Neural progenitor cell (in vitro differentiated cells): Measurements from ENCODE around the gene CLEC20A. TPM values are rescaled to one million over a fixed set of nuclear protein-coding genes. Genes with fewer than 3 reads are reported as not detected.
A peak's percentile ranks its signal among the peaks of the same experiment; 100 is the strongest.

Source experiments
- DNase-seq: peaks from one replicate; pipeline ENCODE4 v3.0.0-alpha.2; 2016; ENCODE audit warnings: low spot score
- H2AFZ ChIP-seq: fragments of 200-600 bp; sonication (generic); replicated peaks from 2 replicates; pipeline ENCODE4 v1.6.1; 2016; ENCODE audit warnings: antibody characterized with exemption
- H3F3A ChIP-seq: fragments of 200-600 bp; sonication (generic); 2 replicates; pipeline ENCODE4 v1.6.1; 2016; ENCODE audit warnings: antibody characterized with exemption, low read depth
- H3K27ac ChIP-seq: fragments of 200-600 bp; sonication (generic); 2 replicates; pipeline ENCODE4 v1.5.1; 2016; ENCODE audit warnings: mild to moderate bottlenecking
- H3K27me3 ChIP-seq: fragments of 200-600 bp; sonication (generic); 2 replicates; pipeline ENCODE4 v1.6.1; 2016; ENCODE audit warnings: mild to moderate bottlenecking, moderate library complexity
- H3K36me3 ChIP-seq: fragments of 200-600 bp; sonication (generic); 2 replicates; pipeline ENCODE4 v1.5.1; 2016
- H3K4me1 ChIP-seq: fragments of 200-600 bp; sonication (generic); 2 replicates; pipeline ENCODE4 v1.6.1; 2016; ENCODE audit warnings: mixed run types
- H3K4me2 ChIP-seq: fragments of 200-600 bp; sonication (generic); 2 replicates; pipeline ENCODE4 v1.6.1; 2016
- H3K4me3 ChIP-seq: fragments of 200-600 bp; sonication (generic); 2 replicates; pipeline ENCODE4 v1.5.1; 2016
- H3K79me2 ChIP-seq: fragments of 200-600 bp; sonication (generic); 2 replicates; pipeline ENCODE4 v1.6.1; 2016; ENCODE audit warnings: low read depth
- H3K9ac ChIP-seq: fragments of 200-600 bp; sonication (generic); 2 replicates; pipeline ENCODE4 v1.6.1; 2016
- H3K9me3 ChIP-seq: fragments of 200-600 bp; sonication (generic); 2 replicates; pipeline ENCODE4 v1.5.1; 2016; ENCODE audit warnings: low read depth
- H4K20me1 ChIP-seq: fragments of 200-600 bp; sonication (generic); 2 replicates; pipeline ENCODE4 v1.6.1; 2016; ENCODE audit warnings: low read depth
- H3K27ac Mint-ChIP-seq: 3 replicates; pipeline ENCODE4 v1.8.0; 2021; ENCODE audit warnings: mixed read lengths
- H3K27me3 Mint-ChIP-seq: 2 replicates; pipeline ENCODE4 v1.8.0; 2022; ENCODE audit warnings: low read depth, mild to moderate bottlenecking, inconsistent platforms, moderate library complexity, mixed read lengths; ENCODE audit not compliant: insufficient read depth
- H3K36me3 Mint-ChIP-seq: 3 replicates; pipeline ENCODE4 v1.8.0; 2021; ENCODE audit warnings: mixed read lengths
- H3K4me1 Mint-ChIP-seq: 3 replicates; pipeline ENCODE4 v1.8.0; 2021; ENCODE audit warnings: mixed read lengths
- H3K4me3 Mint-ChIP-seq: 3 replicates; pipeline ENCODE4 v1.8.0; 2021; ENCODE audit warnings: mild to moderate bottlenecking, moderate library complexity, mixed read lengths
- H3K9me3 Mint-ChIP-seq: 3 replicates; pipeline ENCODE4 v1.8.0; 2020; ENCODE audit warnings: mixed read lengths
- EZH2 ChIP-seq: fragments of 200-600 bp; sonication (generic); IDR thresholded peaks from 2 replicates; pipeline ENCODE4 v1.6.1; 2017; ENCODE audit warnings: antibody characterized with exemption, mild to moderate bottlenecking, moderate library complexity
- EZH2phosphoT487 ChIP-seq: fragments of 200-600 bp; sonication (generic); IDR thresholded peaks from 2 replicates; pipeline ENCODE4 v1.6.1; 2017; ENCODE audit warnings: antibody characterized with exemption
- total RNA-seq: library from RNA; depleted of rRNA; stranded (reverse); fragments of >200 nt; gene quantifications from 2 replicates; pipeline ENCODE4 v1.2.3, GENCODE V29; 2015; ENCODE audit warnings: low replicate concordance
- TF ChIP-seq, protein P1 (sequence below): fragments of 200-600 bp; sonication (generic); IDR thresholded peaks from 2 replicates; pipeline ENCODE4 v1.5.1; 2017; ENCODE audit warnings: antibody characterized with exemption, mild to moderate bottlenecking

CLEC20A gene
- not detected in 2 replicates for total RNA-seq

DNA sequence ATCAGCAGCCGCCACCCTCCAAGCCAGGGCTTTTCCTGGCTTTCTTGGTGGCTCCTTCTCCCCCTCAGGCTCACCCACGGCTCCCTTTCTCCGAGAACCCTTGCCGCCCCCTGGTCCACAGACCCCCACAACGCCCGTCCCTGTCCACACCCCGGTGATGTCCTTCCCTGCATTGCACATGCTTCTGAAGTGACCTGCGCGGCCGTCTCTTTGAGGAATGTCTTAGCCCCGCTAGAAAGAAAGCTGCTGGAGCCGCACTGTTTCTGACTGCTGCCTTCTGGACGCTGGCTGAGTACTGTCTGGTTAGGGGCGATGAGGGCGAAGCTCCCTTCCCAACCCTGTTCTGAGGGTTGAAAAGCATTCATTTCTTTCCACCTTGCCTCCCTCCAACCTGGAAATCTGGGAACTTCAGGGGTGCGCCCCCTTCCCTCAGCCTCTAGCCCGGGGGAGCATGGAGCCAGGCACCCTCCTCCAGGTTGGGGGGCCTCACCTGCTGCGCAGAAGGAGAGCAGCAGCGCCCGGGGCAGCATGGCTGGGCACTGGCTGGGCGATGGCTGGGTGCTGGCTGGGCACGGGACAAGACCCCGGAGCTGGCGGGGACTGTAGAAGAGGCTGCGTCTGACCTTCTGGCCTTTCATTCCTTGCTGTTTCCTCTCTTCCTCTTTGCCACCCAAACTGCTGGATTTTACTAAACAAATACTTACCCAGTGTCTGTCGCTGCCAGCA, at the start of gene CLEC20A:
TSS of gene CLEC20A (minus strand) at position 555 of the 726 bp plus-strand sequence. CDS start at position 530, 25 bp downstream.
- Histone ChIP-seq H3K27me3 (no peaks in the 10 kb centered on the region), H3K4me3 (no peak within 1 kb of the TSS), H4K20me1 (no peaks in the 10 kb centered on the region), H3K79me2 (no peaks in the 10 kb centered on the region), H3K9me3 (no peaks in the 10 kb centered on the region), H3K27ac (no peak within 1 kb of the TSS), H2AFZ (no peak within 1 kb of the TSS), H3K36me3 (no peaks in the 10 kb centered on the region), H3K4me2 (no peak within 1 kb of the TSS), H3F3A (peaks cover 3% of the 10 kb centered on the region), H3K9ac (no peak within 1 kb of the TSS), H3K4me1 (no peaks in the 10 kb centered on the region)
- Mint-ChIP-seq H3K27ac (peak within 1 kb of the TSS; percentile 68), H3K9me3 (no peaks in the 10 kb centered on the region), H3K36me3 (no peaks in the 10 kb centered on the region), H3K4me3 (no peak within 1 kb of the TSS), H3K4me1 (peaks cover 9% of the 10 kb centered on the region), H3K27me3 (peaks cover 5% of the 10 kb centered on the region)
- no peak for TF ChIP-seq EZH2phosphoT487
- TF ChIP-seq, protein P1, sequence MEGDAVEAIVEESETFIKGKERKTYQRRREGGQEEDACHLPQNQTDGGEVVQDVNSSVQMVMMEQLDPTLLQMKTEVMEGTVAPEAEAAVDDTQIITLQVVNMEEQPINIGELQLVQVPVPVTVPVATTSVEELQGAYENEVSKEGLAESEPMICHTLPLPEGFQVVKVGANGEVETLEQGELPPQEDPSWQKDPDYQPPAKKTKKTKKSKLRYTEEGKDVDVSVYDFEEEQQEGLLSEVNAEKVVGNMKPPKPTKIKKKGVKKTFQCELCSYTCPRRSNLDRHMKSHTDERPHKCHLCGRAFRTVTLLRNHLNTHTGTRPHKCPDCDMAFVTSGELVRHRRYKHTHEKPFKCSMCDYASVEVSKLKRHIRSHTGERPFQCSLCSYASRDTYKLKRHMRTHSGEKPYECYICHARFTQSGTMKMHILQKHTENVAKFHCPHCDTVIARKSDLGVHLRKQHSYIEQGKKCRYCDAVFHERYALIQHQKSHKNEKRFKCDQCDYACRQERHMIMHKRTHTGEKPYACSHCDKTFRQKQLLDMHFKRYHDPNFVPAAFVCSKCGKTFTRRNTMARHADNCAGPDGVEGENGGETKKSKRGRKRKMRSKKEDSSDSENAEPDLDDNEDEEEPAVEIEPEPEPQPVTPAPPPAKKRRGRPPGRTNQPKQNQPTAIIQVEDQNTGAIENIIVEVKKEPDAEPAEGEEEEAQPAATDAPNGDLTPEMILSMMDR = no peak
- TF ChIP-seq EZH2 = no peak
- DNase-seq = no peak

DNA sequence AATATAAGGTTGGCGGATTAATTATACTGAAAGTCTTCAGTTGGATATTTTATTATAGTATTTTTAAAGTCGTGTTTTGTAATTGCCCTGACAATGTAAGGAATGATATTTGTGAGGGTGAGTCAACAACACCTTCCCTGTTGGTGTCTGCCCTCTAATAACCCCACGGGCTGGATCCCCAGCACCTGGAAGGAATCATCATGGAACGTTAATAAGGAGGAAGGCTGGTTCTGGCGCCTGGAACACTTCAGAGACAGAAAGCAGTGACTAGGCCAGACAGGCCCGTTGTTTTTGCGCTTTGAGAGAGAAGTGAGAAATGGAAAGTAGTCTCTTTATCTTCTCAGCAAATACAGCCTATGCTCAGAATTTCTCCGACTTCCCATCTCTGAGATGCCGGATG, 47.8 kb upstream of the CLEC20A start:
- peaks cover 18% of the 10 kb centered on the region for H3K4me1 Mint-ChIP-seq
- Histone ChIP-seq H3F3A (peaks cover 17% of the 10 kb centered on the region), H4K20me1 (no peaks in the 10 kb centered on the region), H3K79me2 (no peaks in the 10 kb centered on the region), H3K36me3 (no peaks in the 10 kb centered on the region), H3K4me3 (no peak overlapping the region), H3K27me3 (no peaks in the 10 kb centered on the region), H3K4me2 (no peak overlapping the region), H2AFZ (no peak overlapping the region), H3K4me1 (peaks cover 5% of the 10 kb centered on the region), H3K9me3 (no peaks in the 10 kb centered on the region), H3K27ac (no peak overlapping the region), H3K9ac (no peak overlapping the region)
- H3K36me3 Mint-ChIP-seq = peaks cover 21% of the 10 kb centered on the region
- H3K4me3 Mint-ChIP-seq = peak overlapping the region; percentile 33
- TF ChIP-seq EZH2phosphoT487 = no peak
- TF ChIP-seq EZH2 = no peak
- TF ChIP-seq, protein P1 = no peak
- H3K27ac Mint-ChIP-seq = no peak overlapping the region
- H3K27me3 Mint-ChIP-seq = peaks cover 10% of the 10 kb centered on the region
- DNase-seq = no peak
- no peaks in the 10 kb centered on the region for H3K9me3 Mint-ChIP-seq

DNA sequence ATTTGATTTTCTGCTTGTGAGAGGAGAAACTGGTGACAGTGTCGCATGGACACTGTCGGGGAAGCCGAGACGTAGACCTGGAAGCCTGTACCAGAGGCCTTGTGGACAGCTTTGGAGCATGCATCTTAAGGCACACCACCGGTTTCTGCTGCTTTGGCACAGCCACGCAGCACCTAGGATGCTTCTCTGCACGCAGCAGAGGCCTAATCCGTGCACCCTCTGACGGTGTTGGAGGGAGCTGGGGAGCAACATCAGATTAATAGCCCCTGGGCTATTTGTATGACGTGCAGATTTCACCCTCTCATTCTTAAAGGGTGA, 46.5 kb upstream of the CLEC20A start:
- Histone ChIP-seq H2AFZ (peak overlapping the region; percentile 83), H3K27me3 (no peaks in the 10 kb centered on the region), H3K9me3 (no peaks in the 10 kb centered on the region), H3K36me3 (no peaks in the 10 kb centered on the region), H4K20me1 (no peaks in the 10 kb centered on the region), H3K9ac (no peak overlapping the region), H3K4me2 (peak overlapping the region; percentile 86), H3K4me3 (peak overlapping the region; percentile 69), H3K79me2 (no peaks in the 10 kb centered on the region), H3F3A (peaks cover 17% of the 10 kb centered on the region), H3K27ac (peak overlapping the region; percentile 69), H3K4me1 (peaks cover 5% of the 10 kb centered on the region)
- Mint-ChIP-seq H3K4me1 (peaks cover 21% of the 10 kb centered on the region), H3K4me3 (peak overlapping the region; percentile 93), H3K27me3 (peaks cover 10% of the 10 kb centered on the region), H3K9me3 (no peaks in the 10 kb centered on the region), H3K36me3 (peaks cover 14% of the 10 kb centered on the region), H3K27ac (peak overlapping the region; percentile 97)
- DNase-seq = no peak
- TF ChIP-seq EZH2 (no peak), EZH2phosphoT487 (no peak)
- TF ChIP-seq, protein P1 = no peak
